Breast epithelium (tissue), 4 donors: ENCODE results near the gene CCSER1. TPM values are rescaled to one million over a fixed set of nuclear protein-coding genes. Genes with fewer than 3 reads are reported as not detected.

Experiments used
- DNase-seq, 2 donors: peaks; one replicate each; pipeline ENCODE4 v3.0.0-alpha.2; 2019; ENCODE audit warnings: low spot score in 2 of 2
- H3K27ac ChIP-seq, 2 donors: fragments of 200-600 bp; sonication (generic) in 1 of 2; one replicate each; pipeline ENCODE4 v1.5.1; 2016 to 2019; ENCODE audit warnings: mild to moderate bottlenecking in 1 of 2
- H3K27me3 ChIP-seq, 2 donors: fragments of 200-600 bp; sonication (generic) in 1 of 2; one replicate each; pipeline versions ENCODE4 v1.5.1 to v1.6.0; 2017 to 2019; ENCODE audit warnings: control low read depth in 1 of 2, mild to moderate bottlenecking in 1 of 2
- H3K36me3 ChIP-seq: fragments of 200-600 bp; one replicate; pipeline ENCODE4 v1.5.1; 2019
- H3K4me1 ChIP-seq, 2 donors: fragments of 200-600 bp; sonication (generic); one replicate each; pipeline ENCODE4 v1.5.1; 2016 to 2019; ENCODE audit warnings: control low read depth in 1 of 2
- H3K4me3 ChIP-seq, 3 donors: fragments of 200-600 bp; sonication (generic); 1 replicate in 2 of 3; 2 replicates in 1 of 3; pipeline ENCODE4 v1.5.1; 2016 to 2019; ENCODE audit warnings: mild to moderate bottlenecking in 3 of 3, moderate library complexity in 2 of 3
- H3K9me3 ChIP-seq, 2 donors: fragments of 200-600 bp; sonication (generic) in 1 of 2; one replicate each; pipeline ENCODE4 v1.5.1; 2016 to 2019; ENCODE audit warnings: control low read depth in 1 of 2
- CTCF ChIP-seq, 3 donors: fragments of 450-650 bp; IDR thresholded peaks; one replicate each; pipeline ENCODE4 v1.5.1; 2016 to 2017; ENCODE audit warnings: antibody characterized with exemption in 3 of 3, mild to moderate bottlenecking in 3 of 3, moderate library complexity in 3 of 3
- POLR2A ChIP-seq: fragments of 450-650 bp; IDR thresholded peaks from one replicate; pipeline ENCODE4 v1.6.1; 2016; ENCODE audit warnings: antibody characterized with exemption, mild to moderate bottlenecking, moderate library complexity
- POLR2AphosphoS5 ChIP-seq, 3 donors: sonication (generic); formaldehyde crosslinking; IDR thresholded peaks; one replicate each; pipeline ENCODE4 v1.6.1; 2017; ENCODE audit warnings: antibody characterized with exemption in 3 of 3
- intact Hi-C: fragments of 100-400 bp; cut with DNase I; formaldehyde crosslinking; loops from one replicate; pipeline ENCODE4 v1.15.1; 2023; ENCODE audit warnings: low total_unique reads
- total RNA-seq, 3 donors: library from RNA; depleted of rRNA; stranded (reverse); fragments of >200 nt; gene quantifications; one replicate each; pipeline ENCODE4 v1.1.0, GENCODE V29; 2016

The CCSER1 gene
- total RNA-seq, 3 donors from 2014 or later = 6.4 to 73.3 (median 55.7) TPM

DNA sequence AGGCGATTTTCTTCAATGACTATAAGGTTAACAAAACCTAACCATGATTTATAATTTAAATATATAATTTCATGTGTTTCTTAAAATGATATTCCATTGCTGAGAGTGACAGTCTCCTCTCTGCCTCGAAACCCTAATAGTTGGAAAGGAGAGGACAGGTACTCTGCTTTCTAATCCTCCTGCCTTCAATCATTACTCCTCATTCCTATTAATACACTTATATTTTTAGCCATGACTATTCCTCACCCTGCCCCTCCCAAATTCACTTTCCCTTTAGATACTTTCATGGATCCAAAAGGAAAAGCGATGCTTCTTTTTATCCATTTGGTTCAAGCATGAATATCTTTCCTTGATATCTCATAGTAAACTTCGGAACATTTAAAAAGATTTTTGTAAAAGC, 418.2 kb downstream of the CCSER1 start:
- H3K4me3 ChIP-seq = no peak overlapping the region
- H3K27me3 ChIP-seq = no peaks in the 10 kb centered on the region
- H3K27ac ChIP-seq = no peak overlapping the region
- H3K36me3 ChIP-seq = no peaks in the 10 kb centered on the region
- no peaks in the 10 kb centered on the region for H3K4me1 ChIP-seq
- DNase-seq = no peak
- intact Hi-C loops = no loop called here
- TF ChIP-seq POLR2AphosphoS5 (IDR thresholded peaks at IDR 0.05) = no peak
- TF ChIP-seq POLR2A = no peak
- TF ChIP-seq CTCF (IDR thresholded peaks at IDR 0.05) = no peak
- no peaks in the 10 kb centered on the region for H3K9me3 ChIP-seq

- Histone ChIP-seq H3K9me3 (no peaks in the 10 kb centered on the region), H3K4me3 (no peak overlapping the region), H3K36me3 (no peaks in the 10 kb centered on the region), H3K27me3 (no peaks in the 10 kb centered on the region), H3K4me1 (no peaks in the 10 kb centered on the region), H3K27ac (no peak overlapping the region)
- TF ChIP-seq POLR2A = no peak
- TF ChIP-seq CTCF (IDR thresholded peaks at IDR 0.05) = no peak
- TF ChIP-seq POLR2AphosphoS5 (IDR thresholded peaks at IDR 0.05) = no peak
- intact Hi-C loops = no loop called here
- DNase-seq = no peak
Observed at GRCh38 chr4:90546114-90546513, 418.9 kb downstream of the CCSER1 start.

GRCh38 chr4:90570615-90571014, 443.4 kb downstream of the CCSER1 start:
- Histone ChIP-seq H3K27me3 (no peaks in the 10 kb centered on the region), H3K36me3 (no peaks in the 10 kb centered on the region), H3K9me3 (no peaks in the 10 kb centered on the region), H3K4me3 (no peak overlapping the region), H3K4me1 (no peaks in the 10 kb centered on the region), H3K27ac (no peak overlapping the region)
- TF ChIP-seq POLR2A (no peak), POLR2AphosphoS5 (IDR thresholded peaks at IDR 0.05) (no peak), CTCF (IDR thresholded peaks at IDR 0.05) (no peak)
- DNase-seq = no peak
- intact Hi-C loops = no loop called here

GRCh38 chr4:90572996-90573395, 445.8 kb downstream of the CCSER1 start:
- Histone ChIP-seq H3K4me3 (no peak overlapping the region), H3K27me3 (no peaks in the 10 kb centered on the region), H3K36me3 (no peaks in the 10 kb centered on the region), H3K27ac (no peak overlapping the region), H3K4me1 (no peaks in the 10 kb centered on the region), H3K9me3 (no peaks in the 10 kb centered on the region)
- TF ChIP-seq CTCF (IDR thresholded peaks at IDR 0.05) (no peak), POLR2AphosphoS5 (IDR thresholded peaks at IDR 0.05) (no peak), POLR2A (no peak)
- intact Hi-C loops = no loop called here
- DNase-seq = no peak

GRCh38 chr4:90575371-90575770, 448.2 kb downstream of the CCSER1 start:
- Histone ChIP-seq H3K4me3 (no peak overlapping the region), H3K4me1 (no peaks in the 10 kb centered on the region), H3K9me3 (no peaks in the 10 kb centered on the region), H3K27ac (no peak overlapping the region), H3K27me3 (no peaks in the 10 kb centered on the region), H3K36me3 (no peaks in the 10 kb centered on the region)
- intact Hi-C loops = no loop called here
- no peak for DNase-seq
- TF ChIP-seq POLR2AphosphoS5 (IDR thresholded peaks at IDR 0.05) (no peak), CTCF (IDR thresholded peaks at IDR 0.05) (no peak), POLR2A (no peak)
